Smooth muscle cell (in vitro differentiated cells): Measurements from ENCODE around the gene NUBP2. TPM values are rescaled to one million over a fixed set of nuclear protein-coding genes. Genes with fewer than 3 reads are reported as not detected.

Experiments used
- DNase-seq: peaks from one replicate; lab custom pipeline; 2025; ENCODE audit not compliant: unreplicated experiment; lab: John Stamatoyannopoulos, UW
- H2AFZ ChIP-seq: fragments of 200-600 bp; sonication (generic); 2 replicates; pipeline ENCODE4 v1.6.0; 2016; ENCODE audit warnings: antibody characterized with exemption, low read depth, mild to moderate bottlenecking
- H3F3A ChIP-seq: fragments of 200-600 bp; sonication (generic); 2 replicates; pipeline ENCODE4 v1.6.0; 2017; ENCODE audit warnings: antibody characterized with exemption, low read depth
- H3K27ac ChIP-seq: fragments of 200-600 bp; sonication (generic); 2 replicates; pipeline ENCODE4 v1.5.1; 2016; ENCODE audit warnings: low read depth, mild to moderate bottlenecking
- H3K27me3 ChIP-seq: fragments of 200-600 bp; sonication (generic); 2 replicates; pipeline ENCODE4 v1.6.1; 2016; ENCODE audit warnings: low read depth, mild to moderate bottlenecking
- H3K36me3 ChIP-seq: fragments of 200-600 bp; sonication (generic); 2 replicates; pipeline ENCODE4 v1.5.1; 2016; ENCODE audit warnings: low read depth
- H3K4me1 ChIP-seq: fragments of 200-600 bp; sonication (generic); 2 replicates; pipeline ENCODE4 v1.5.1; 2016; ENCODE audit warnings: low read depth
- H3K4me2 ChIP-seq: fragments of 200-600 bp; sonication (generic); 2 replicates; pipeline ENCODE4 v1.6.0; 2016; ENCODE audit warnings: mild to moderate bottlenecking
- H3K4me3 ChIP-seq: fragments of 200-600 bp; sonication (generic); 2 replicates; pipeline ENCODE4 v1.5.1; 2016; ENCODE audit warnings: mild to moderate bottlenecking
- H3K79me2 ChIP-seq: fragments of 200-600 bp; sonication (generic); 2 replicates; pipeline ENCODE4 v1.6.0; 2016; ENCODE audit warnings: low read depth, mild to moderate bottlenecking
- H3K9ac ChIP-seq: fragments of 200-600 bp; sonication (generic); 2 replicates; pipeline ENCODE4 v1.6.0; 2016; ENCODE audit warnings: low read depth
- H3K9me3 ChIP-seq: fragments of 200-600 bp; sonication (generic); replicated peaks from 2 replicates; pipeline ENCODE4 v1.5.1; 2016; ENCODE audit warnings: low read depth
- H4K20me1 ChIP-seq: fragments of 200-600 bp; sonication (generic); 2 replicates; pipeline ENCODE4 v1.6.0; 2016; ENCODE audit warnings: low read depth
- CTCF ChIP-seq: fragments of 200-600 bp; sonication (generic); IDR thresholded peaks from 2 replicates; pipeline ENCODE4 v1.5.1; 2017; ENCODE audit warnings: borderline replicate concordance, mild to moderate bottlenecking, antibody characterized with exemption; ENCODE audit not compliant: insufficient read depth, poor library complexity, severe bottlenecking
- WGBS: methylation state at CpG from one replicate; pipeline ENCODE4 v1.1.7; 2016; ENCODE audit warnings: low lambda C conversion rate; 5-methylcytosine and 5-hydroxymethylcytosine counted together
- polyA plus RNA-seq: library from polyadenylated mRNA; unstranded; fragments of >200 nt; fragmentation: Nextera tagmentation; extraction: Ambion mirVana; gene quantifications from 2 replicates; pipeline ENCODE4 v1.2.1, GENCODE V29; 2016
- total RNA-seq: library from RNA; depleted of rRNA; stranded (reverse); fragments of >200 nt; gene quantifications from 2 replicates; pipeline ENCODE4 v1.2.3, GENCODE V29; 2014

The NUBP2 gene
- total and polyA plus RNA-seq, 2 experiments from 2014 or later, result 48.0 to 80.8 TPM

- Histone ChIP-seq H4K20me1 (peaks cover 6% of the 10 kb centered on the region), H3K4me1 (no peaks in the 10 kb centered on the region), H3F3A (peaks cover 6% of the 10 kb centered on the region), H3K4me2 (peak overlapping the region; percentile 75), H3K27me3 (no peaks in the 10 kb centered on the region), H3K4me3 (no peak overlapping the region), H3K9me3 (no peaks in the 10 kb centered on the region), H3K79me2 (no peaks in the 10 kb centered on the region), H3K9ac (peak overlapping the region; percentile 87), H3K36me3 (no peaks in the 10 kb centered on the region), H3K27ac (peak overlapping the region; percentile 94), H2AFZ (no peak overlapping the region)
- 64% methylated on average over 29 of the region's 29 CpGs for WGBS
- TF ChIP-seq CTCF, result no peak
- no peak for DNase-seq
Observed at GRCh38 chr16:1745900-1746692, 36.7 kb upstream of the NUBP2 start.

GRCh38 chr16:1746693-1747195, 36.0 kb upstream of the NUBP2 start:
- Histone ChIP-seq H3K79me2 (no peaks in the 10 kb centered on the region), H3K27ac (peak overlapping the region; percentile 94), H2AFZ (no peak overlapping the region), H3F3A (peaks cover 6% of the 10 kb centered on the region), H4K20me1 (peaks cover 6% of the 10 kb centered on the region), H3K4me3 (no peak overlapping the region), H3K4me1 (no peaks in the 10 kb centered on the region), H3K27me3 (no peaks in the 10 kb centered on the region), H3K36me3 (no peaks in the 10 kb centered on the region), H3K4me2 (peak overlapping the region; percentile 32), H3K9me3 (no peaks in the 10 kb centered on the region), H3K9ac (peak overlapping the region; percentile 54)
- DNase-seq, result no peak
- TF ChIP-seq CTCF, result no peak
- 85% methylated on average over 27 of the region's 31 CpGs for WGBS

GRCh38 chr16:1747934-1748333, 34.8 kb upstream of the NUBP2 start:
- no peaks in the 10 kb centered on the region for H3K27me3 ChIP-seq
- no peak overlapping the region for H3K27ac ChIP-seq
- H3K36me3 ChIP-seq, result no peaks in the 10 kb centered on the region
- no peak overlapping the region for H3K9ac ChIP-seq
- H4K20me1 ChIP-seq, result peaks cover 6% of the 10 kb centered on the region
- no peak overlapping the region for H3K4me3 ChIP-seq
- H3F3A ChIP-seq, result peaks cover 6% of the 10 kb centered on the region
- no peaks in the 10 kb centered on the region for H3K4me1 ChIP-seq
- DNase-seq, result no peak
- no peaks in the 10 kb centered on the region for H3K9me3 ChIP-seq
- 92% methylated on average over 11 of the region's 11 CpGs for WGBS
- no peaks in the 10 kb centered on the region for H3K79me2 ChIP-seq
- TF ChIP-seq CTCF, result no peak
- H2AFZ ChIP-seq, result no peak overlapping the region
- H3K4me2 ChIP-seq, result no peak overlapping the region
